T-helper 17 cell (primary cell): ENCODE data around the gene SMC1B. TPM values are rescaled to one million over a fixed set of nuclear protein-coding genes. Genes with fewer than 3 reads are reported as not detected.
"Not testable (repeated sequence)": the region's sequence is repeated elsewhere in the genome, so short reads cannot be mapped to it uniquely, and the experiment has no call there.

Source experiments
- ATAC-seq: fragments of 150-1000 bp; cut with Tn5 transposase; 2 replicates; pipeline ENCODE4 v1.10.0; 2021; ENCODE audit warnings: mild to moderate bottlenecking, moderate library complexity
- DNase-seq, 3 donors: peaks; one replicate each; pipeline versions ENCODE4 v3.0.0 to v3.0.0-alpha.2; 2020 to 2021
- H3K9me3 ChIP-seq: one replicate; pipeline ENCODE4 v1.7.0; 2013; ENCODE audit warnings: low read length, mild to moderate bottlenecking; ENCODE audit not compliant: control insufficient read depth, poor library complexity, severe bottlenecking
- H3K27ac Mint-ChIP-seq: one replicate; pipeline ENCODE4 v1.8.0; 2022; ENCODE audit warnings: mild to moderate bottlenecking, moderate library complexity, mixed read lengths
- H3K27me3 Mint-ChIP-seq: one replicate; pipeline ENCODE4 v1.8.0; 2022; ENCODE audit warnings: mixed read lengths
- H3K36me3 Mint-ChIP-seq: one replicate; pipeline ENCODE4 v1.8.0; 2022; ENCODE audit warnings: low read depth, mixed read lengths
- H3K4me1 Mint-ChIP-seq: one replicate; pipeline ENCODE4 v1.8.0; 2022; ENCODE audit warnings: mild to moderate bottlenecking, mixed read lengths
- H3K4me3 Mint-ChIP-seq: one replicate; pipeline ENCODE4 v1.8.0; 2022; ENCODE audit warnings: mild to moderate bottlenecking, moderate library complexity, mixed read lengths
- total RNA-seq, 4 donors: library from RNA in 2 of 4; stranded (reverse) in 2 of 4; gene quantifications; one replicate each; pipeline ENCODE4 v1.2.3 and lab custom pipeline; 2022 to 2026

SMC1B gene
- total RNA-seq, 2 donors from 2014 or later, result 0.17 TPM; not detected in 1

- no peak for ATAC-seq
- peaks cover 12% of the 10 kb centered on the region for H3K4me1 Mint-ChIP-seq
- no peaks in the 10 kb centered on the region for H3K9me3 ChIP-seq
- no peak for DNase-seq
- H3K27ac Mint-ChIP-seq, result no peak overlapping the region
- no peaks in the 10 kb centered on the region for H3K27me3 Mint-ChIP-seq
- H3K36me3 Mint-ChIP-seq, result no peaks in the 10 kb centered on the region
- no peak overlapping the region for H3K4me3 Mint-ChIP-seq
Observed at GRCh38 chr22:45304971-45305370, 108.4 kb downstream of the SMC1B start.

GRCh38 chr22:45303181-45303580 lies 110.2 kb downstream of the SMC1B start:
- no peaks in the 10 kb centered on the region for H3K36me3 Mint-ChIP-seq
- no peak overlapping the region for H3K4me3 Mint-ChIP-seq
- H3K4me1 Mint-ChIP-seq, result peaks cover 2% of the 10 kb centered on the region
- ATAC-seq (no peak), DNase-seq (no peak)
- no peaks in the 10 kb centered on the region for H3K27me3 Mint-ChIP-seq
- H3K9me3 ChIP-seq, result no peaks in the 10 kb centered on the region
- H3K27ac Mint-ChIP-seq, result no peak overlapping the region

GRCh38 chr22:45302751-45303150 lies 110.6 kb downstream of the SMC1B start:
- no peaks in the 10 kb centered on the region for H3K36me3 Mint-ChIP-seq
- no peaks in the 10 kb centered on the region for H3K9me3 ChIP-seq
- peaks cover 2% of the 10 kb centered on the region for H3K4me1 Mint-ChIP-seq
- H3K27ac Mint-ChIP-seq, result no peak overlapping the region
- ATAC-seq, result no peak
- no peak overlapping the region for H3K4me3 Mint-ChIP-seq
- H3K27me3 Mint-ChIP-seq, result no peaks in the 10 kb centered on the region
- DNase-seq, result no peak

GRCh38 chr22:45298934-45299505 lies 114.4 kb downstream of the SMC1B start:
- H3K27ac Mint-ChIP-seq, result no peak overlapping the region
- DNase-seq, result no peak

GRCh38 chr22:45296628-45297297 lies 116.6 kb downstream of the SMC1B start:
- no peaks in the 10 kb centered on the region for H3K36me3 Mint-ChIP-seq
- ATAC-seq (peak; percentile 95), DNase-seq (peak in 1 of 3 donors; percentile 30)
- H3K9me3 ChIP-seq, result no peaks in the 10 kb centered on the region
- H3K4me1 Mint-ChIP-seq, result peaks cover 11% of the 10 kb centered on the region
- peak overlapping the region; percentile 64 for H3K4me3 Mint-ChIP-seq
- no peaks in the 10 kb centered on the region for H3K27me3 Mint-ChIP-seq
- H3K27ac Mint-ChIP-seq, result peak overlapping the region; percentile 84

More at GRCh38 chr22:45298934-45299505, 114.4 kb downstream of the SMC1B start:
- H3K4me1 Mint-ChIP-seq, result peaks cover 13% of the 10 kb centered on the region
- no peak overlapping the region for H3K4me3 Mint-ChIP-seq
- no peaks in the 10 kb centered on the region for H3K9me3 ChIP-seq
- H3K27me3 Mint-ChIP-seq, result no peaks in the 10 kb centered on the region
- H3K36me3 Mint-ChIP-seq, result no peaks in the 10 kb centered on the region
- ATAC-seq, result no peak

GRCh38 chr22:45295492-45295891 lies 117.9 kb downstream of the SMC1B start:
- DNase-seq (no peak), ATAC-seq (no peak)
- H3K4me1 Mint-ChIP-seq, result peaks cover 11% of the 10 kb centered on the region
- H3K9me3 ChIP-seq, result no peaks in the 10 kb centered on the region
- no peak overlapping the region for H3K4me3 Mint-ChIP-seq
- H3K36me3 Mint-ChIP-seq, result no peaks in the 10 kb centered on the region
- no peaks in the 10 kb centered on the region for H3K27me3 Mint-ChIP-seq
- H3K27ac Mint-ChIP-seq, result peak overlapping the region; percentile 84

GRCh38 chr22:45295004-45295403 lies 118.4 kb downstream of the SMC1B start:
- peaks cover 11% of the 10 kb centered on the region for H3K4me1 Mint-ChIP-seq
- not testable (repeated sequence) for ATAC-seq, H3K9me3 ChIP-seq, H3K4me3 Mint-ChIP-seq, H3K36me3 Mint-ChIP-seq, H3K27me3 Mint-ChIP-seq, DNase-seq, H3K27ac Mint-ChIP-seq

Other genes with a start within 250 kb of the SMC1B start
- 10 to 100 TPM; 89.3 to 99.2 TPM for gene NUP50, start 249.7 kb downstream of the SMC1B start, total RNA-seq
- gene KIAA0930, start 172.7 kb downstream of the SMC1B start, total RNA-seq, result 10 to 100 TPM; 10.9 to 11.6 TPM
- under 1 TPM in 1 of 2 donors, not detected in 1; 0.37 TPM for gene UPK3A, start 128.7 kb downstream of the SMC1B start, total RNA-seq
- 100 to 1,000 TPM; 162 to 200 TPM for gene FAM118A, start 103.7 kb downstream of the SMC1B start, total RNA-seq
- gene RIBC2, start 94 bp upstream of the SMC1B start, total RNA-seq, result 1 to 10 TPM; 1.6 to 2.4 TPM
- under 1 TPM; 0.34 to 0.90 TPM for gene FBLN1, start 89.3 kb upstream of the SMC1B start, total RNA-seq